ENCODE data around the gene FARP1. TPM values are rescaled to one million over a fixed set of nuclear protein-coding genes. Genes with fewer than 3 reads are reported as not detected.

FARP1 gene
- total and polyA plus RNA-seq, 2 of the 8 experiments (the other 6 are each of a cell fraction or from before 2014, with no cell fraction given), result 24.7 to 104 TPM

GRCh38 chr13:98123176-98123575 lies 19.7 kb upstream of the FARP1 start:
- no peak for DNase-seq (ENCODE audit: low read depth in 1 of 2, low spot score in 2 of 2)
- Histone ChIP-seq H3K14ac (ENCODE audit: insufficient read length) (no peak overlapping the region), H3K9me3 (ENCODE audit: insufficient read depth in 2 of 2, low read depth in 1 of 2, low read length in 1 of 2) (no peaks in the 10 kb centered on the region), H4K5ac (ENCODE audit: insufficient read length, low read depth, low read length) (no peak overlapping the region), H2AK5ac (ENCODE audit: low read depth, low read length) (no peak overlapping the region), H4K91ac (replicated peaks; ENCODE audit: insufficient read length, low read length) (no peak overlapping the region), H3K27ac (ENCODE audit: low read depth, low read length) (no peak overlapping the region), H3K27me3 (replicated peaks in 1 of 4; ENCODE audit: control insufficient read depth in 3 of 4, extremely low read depth in 1 of 4, insufficient read depth in 3 of 4, low read length in 3 of 4) (no peaks in the 10 kb centered on the region), H2BK20ac (ENCODE audit: low read length) (no peak overlapping the region), H3K79me2 (ENCODE audit: control insufficient read depth in 1 of 2, insufficient read depth in 2 of 2, low read length in 2 of 2) (no peaks in the 10 kb centered on the region), H3K4me3 (ENCODE audit: extremely low read depth in 1 of 4, insufficient read depth in 2 of 4, low read depth in 3 of 4, low read length in 4 of 4) (no peak overlapping the region), H3K4ac (replicated peaks; ENCODE audit: insufficient read length, low read depth, low read length) (no peak overlapping the region), H2BK5ac (ENCODE audit: low read depth, low read length) (no peak overlapping the region), H3K23me2 (ENCODE audit: low read depth, low read length) (no peaks in the 10 kb centered on the region), H2BK120ac (replicated peaks; ENCODE audit: low read depth, low read length) (no peak overlapping the region), H3K23ac (ENCODE audit: insufficient read length) (no peak overlapping the region), H3K18ac (ENCODE audit: extremely low read depth, low read length) (no peak overlapping the region), H2AFZ (ENCODE audit: low read length) (no peak overlapping the region), H3K79me1 (ENCODE audit: low read depth, low read length) (no peaks in the 10 kb centered on the region), H3K4me2 (ENCODE audit: insufficient read depth in 1 of 2, low read depth in 2 of 2, low read length in 2 of 2) (no peak overlapping the region), H3K4me1 (replicated peaks in 1 of 4; ENCODE audit: control insufficient read depth in 3 of 4, insufficient read depth in 4 of 4, low read length in 3 of 4) (no peaks in the 10 kb centered on the region), H4K20me1 (replicated peaks in 1 of 2; ENCODE audit: control insufficient read depth in 1 of 2, insufficient read depth in 2 of 2, low read length in 2 of 2) (no peaks in the 10 kb centered on the region), H3K36me3 (ENCODE audit: control insufficient read depth in 2 of 4, insufficient read depth in 4 of 4, low read length in 3 of 4) (no peaks in the 10 kb centered on the region), H4K8ac (ENCODE audit: extremely low read depth, insufficient read depth, low read length) (no peak overlapping the region), H2BK12ac (ENCODE audit: low read depth, low read length) (no peak overlapping the region), H2BK15ac (ENCODE audit: low read length) (no peak overlapping the region), H3K56ac (replicated peaks; ENCODE audit: insufficient read length, low read depth, low read length) (no peak overlapping the region), H3K9ac (replicated peaks in 1 of 4; ENCODE audit: extremely low read depth in 1 of 4, low read depth in 3 of 4, low read length in 3 of 4) (no peak overlapping the region)
- WGBS, 2 experiments (ENCODE audit: extremely low coverage in 1 of 2, insufficient coverage in 1 of 2, insufficient read length in 1 of 2, insufficient replicate concordance in 2 of 2, low coverage in 1 of 2, low lambda C conversion rate in 2 of 2, missing lambda C conversion rate in 1 of 2), result 86% methylated on average over 1 of the region's 1 CpG; no CpG with 5 or more reads in 1 of the 2 experiments
- TF ChIP-seq, protein P1, sequence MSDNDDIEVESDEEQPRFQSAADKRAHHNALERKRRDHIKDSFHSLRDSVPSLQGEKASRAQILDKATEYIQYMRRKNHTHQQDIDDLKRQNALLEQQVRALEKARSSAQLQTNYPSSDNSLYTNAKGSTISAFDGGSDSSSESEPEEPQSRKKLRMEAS (IDR thresholded peaks at IDR 0.05), result no peak
- TF ChIP-seq SIRT6 (IDR thresholded peaks at IDR 0.05; ENCODE audit: low read length) (no peak), TAF1 (IDR thresholded peaks at IDR 0.05; ENCODE audit: low read depth, low read length) (no peak), SRF (IDR thresholded peaks at IDR 0.05; ENCODE audit: low read depth, low read length) (no peak), BACH1 (IDR thresholded peaks at IDR 0.05; ENCODE audit: low read length) (no peak), SAP30 (IDR thresholded peaks at IDR 0.05; ENCODE audit: insufficient read depth, insufficient replicate concordance, low read length) (no peak), NRF1 (IDR thresholded peaks at IDR 0.05; ENCODE audit: low read depth, low read length) (no peak)
- FAIRE-seq, result no peak
- CTCF ChIA-PET (ENCODE audit: partially characterized antibody), result interaction anchor here (0.8 kb wide), 2 partner anchors 9 to 227 kb away, joined by 3 to 5 read pairs; no protein-coding TSS in a partner anchor
- POLR2A ChIA-PET (ENCODE audit: partially characterized antibody), result no interaction called here

Measured in H1 (cell line).